ENCODE measurements around the gene PHPT1. TPM values are rescaled to one million over a fixed set of nuclear protein-coding genes. Genes with fewer than 3 reads are reported as not detected.
A peak's percentile ranks its signal among the peaks of the same experiment; 100 is the strongest.

The PHPT1 gene
- total and polyA plus RNA-seq, 2 of the 13 experiments (the other 11 are each of a cell fraction or from before 2014, with no cell fraction given), result 189 to 192 TPM

DNA sequence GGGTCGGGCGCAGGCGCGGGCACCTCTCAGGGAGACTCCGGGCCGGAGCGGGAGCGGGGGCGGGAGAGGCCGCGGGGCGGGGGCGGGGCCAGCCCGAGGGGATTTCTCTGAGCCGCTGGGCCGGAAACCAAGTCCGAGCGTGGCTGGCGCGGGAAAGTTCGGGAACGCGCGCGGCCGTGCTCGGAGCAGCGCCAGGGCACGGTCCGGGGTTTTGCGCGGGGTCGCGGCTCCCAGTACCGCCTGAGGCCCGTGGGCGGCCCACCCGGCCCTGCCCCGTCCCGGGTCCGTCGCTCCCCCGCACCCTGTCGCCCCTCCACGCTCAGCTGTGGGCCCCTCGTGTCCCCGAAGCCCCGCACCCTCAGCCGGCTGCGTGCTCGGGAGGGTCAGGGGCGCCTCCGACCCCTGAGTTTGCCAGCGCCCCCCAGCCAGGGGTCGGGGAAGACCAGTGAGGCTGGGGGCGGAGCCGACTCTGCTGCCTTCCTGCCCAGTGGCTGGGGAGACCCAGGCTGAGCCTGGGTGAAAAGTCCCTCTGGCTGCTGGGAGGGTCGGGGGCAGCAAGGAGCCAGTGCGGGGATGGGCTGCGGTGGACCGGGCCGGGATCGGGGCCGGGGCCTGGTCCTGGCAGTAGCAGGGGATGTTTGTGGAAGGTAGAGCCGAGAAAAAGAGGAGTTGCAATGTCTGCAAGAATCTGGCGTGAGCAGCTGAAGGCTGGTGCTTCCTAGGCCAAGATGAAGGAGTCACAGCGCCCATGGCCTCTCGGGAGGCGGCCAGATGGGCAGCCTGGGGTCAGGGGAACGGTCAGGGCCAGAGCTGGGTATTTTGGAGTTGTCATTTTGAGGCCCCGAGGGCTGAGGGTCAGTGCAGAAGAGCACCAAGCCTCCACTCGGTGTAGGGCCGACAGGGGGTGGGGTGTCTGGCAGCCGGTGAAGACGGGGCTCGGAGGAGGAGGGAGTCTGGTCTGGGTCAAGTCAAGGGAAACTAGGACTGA is 37.7 kb downstream of the PHPT1 start (continued):
- TF ChIP-seq ZNF546 (CRISPR knock-in tag; conservative IDR thresholded peaks at IDR 0.05) (no peak), BORCS8-MEF2B (CRISPR knock-in tag; IDR thresholded peaks at IDR 0.05) (peak; percentile 15; the same call in 1 of the 2 replicates), PHF8 (CRISPR knock-in tag; IDR thresholded peaks at IDR 0.05) (peak; percentile 52; the same call in 1 of the 2 replicates), NFKB2 (CRISPR knock-in tag; IDR thresholded peaks at IDR 0.05; ENCODE audit: borderline replicate concordance) (no peak), KAT7 (CRISPR knock-in tag; IDR thresholded peaks at IDR 0.05; ENCODE audit: borderline replicate concordance) (no peak), BCL6 (CRISPR knock-in tag; IDR thresholded peaks at IDR 0.05) (peak; percentile 14; the same call in 1 of the 2 replicates), ZNF260 (CRISPR knock-in tag; IDR thresholded peaks at IDR 0.05; ENCODE audit: borderline replicate concordance, low read depth) (no peak)
- TF ChIP-seq, protein P1, sequence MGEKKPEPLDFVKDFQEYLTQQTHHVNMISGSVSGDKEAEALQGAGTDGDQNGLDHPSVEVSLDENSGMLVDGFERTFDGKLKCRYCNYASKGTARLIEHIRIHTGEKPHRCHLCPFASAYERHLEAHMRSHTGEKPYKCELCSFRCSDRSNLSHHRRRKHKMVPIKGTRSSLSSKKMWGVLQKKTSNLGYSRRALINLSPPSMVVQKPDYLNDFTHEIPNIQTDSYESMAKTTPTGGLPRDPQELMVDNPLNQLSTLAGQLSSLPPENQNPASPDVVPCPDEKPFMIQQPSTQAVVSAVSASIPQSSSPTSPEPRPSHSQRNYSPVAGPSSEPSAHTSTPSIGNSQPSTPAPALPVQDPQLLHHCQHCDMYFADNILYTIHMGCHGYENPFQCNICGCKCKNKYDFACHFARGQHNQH (CRISPR knock-in tag; IDR thresholded peaks at IDR 0.05), result no peak
- TF ChIP-seq, protein P2, sequence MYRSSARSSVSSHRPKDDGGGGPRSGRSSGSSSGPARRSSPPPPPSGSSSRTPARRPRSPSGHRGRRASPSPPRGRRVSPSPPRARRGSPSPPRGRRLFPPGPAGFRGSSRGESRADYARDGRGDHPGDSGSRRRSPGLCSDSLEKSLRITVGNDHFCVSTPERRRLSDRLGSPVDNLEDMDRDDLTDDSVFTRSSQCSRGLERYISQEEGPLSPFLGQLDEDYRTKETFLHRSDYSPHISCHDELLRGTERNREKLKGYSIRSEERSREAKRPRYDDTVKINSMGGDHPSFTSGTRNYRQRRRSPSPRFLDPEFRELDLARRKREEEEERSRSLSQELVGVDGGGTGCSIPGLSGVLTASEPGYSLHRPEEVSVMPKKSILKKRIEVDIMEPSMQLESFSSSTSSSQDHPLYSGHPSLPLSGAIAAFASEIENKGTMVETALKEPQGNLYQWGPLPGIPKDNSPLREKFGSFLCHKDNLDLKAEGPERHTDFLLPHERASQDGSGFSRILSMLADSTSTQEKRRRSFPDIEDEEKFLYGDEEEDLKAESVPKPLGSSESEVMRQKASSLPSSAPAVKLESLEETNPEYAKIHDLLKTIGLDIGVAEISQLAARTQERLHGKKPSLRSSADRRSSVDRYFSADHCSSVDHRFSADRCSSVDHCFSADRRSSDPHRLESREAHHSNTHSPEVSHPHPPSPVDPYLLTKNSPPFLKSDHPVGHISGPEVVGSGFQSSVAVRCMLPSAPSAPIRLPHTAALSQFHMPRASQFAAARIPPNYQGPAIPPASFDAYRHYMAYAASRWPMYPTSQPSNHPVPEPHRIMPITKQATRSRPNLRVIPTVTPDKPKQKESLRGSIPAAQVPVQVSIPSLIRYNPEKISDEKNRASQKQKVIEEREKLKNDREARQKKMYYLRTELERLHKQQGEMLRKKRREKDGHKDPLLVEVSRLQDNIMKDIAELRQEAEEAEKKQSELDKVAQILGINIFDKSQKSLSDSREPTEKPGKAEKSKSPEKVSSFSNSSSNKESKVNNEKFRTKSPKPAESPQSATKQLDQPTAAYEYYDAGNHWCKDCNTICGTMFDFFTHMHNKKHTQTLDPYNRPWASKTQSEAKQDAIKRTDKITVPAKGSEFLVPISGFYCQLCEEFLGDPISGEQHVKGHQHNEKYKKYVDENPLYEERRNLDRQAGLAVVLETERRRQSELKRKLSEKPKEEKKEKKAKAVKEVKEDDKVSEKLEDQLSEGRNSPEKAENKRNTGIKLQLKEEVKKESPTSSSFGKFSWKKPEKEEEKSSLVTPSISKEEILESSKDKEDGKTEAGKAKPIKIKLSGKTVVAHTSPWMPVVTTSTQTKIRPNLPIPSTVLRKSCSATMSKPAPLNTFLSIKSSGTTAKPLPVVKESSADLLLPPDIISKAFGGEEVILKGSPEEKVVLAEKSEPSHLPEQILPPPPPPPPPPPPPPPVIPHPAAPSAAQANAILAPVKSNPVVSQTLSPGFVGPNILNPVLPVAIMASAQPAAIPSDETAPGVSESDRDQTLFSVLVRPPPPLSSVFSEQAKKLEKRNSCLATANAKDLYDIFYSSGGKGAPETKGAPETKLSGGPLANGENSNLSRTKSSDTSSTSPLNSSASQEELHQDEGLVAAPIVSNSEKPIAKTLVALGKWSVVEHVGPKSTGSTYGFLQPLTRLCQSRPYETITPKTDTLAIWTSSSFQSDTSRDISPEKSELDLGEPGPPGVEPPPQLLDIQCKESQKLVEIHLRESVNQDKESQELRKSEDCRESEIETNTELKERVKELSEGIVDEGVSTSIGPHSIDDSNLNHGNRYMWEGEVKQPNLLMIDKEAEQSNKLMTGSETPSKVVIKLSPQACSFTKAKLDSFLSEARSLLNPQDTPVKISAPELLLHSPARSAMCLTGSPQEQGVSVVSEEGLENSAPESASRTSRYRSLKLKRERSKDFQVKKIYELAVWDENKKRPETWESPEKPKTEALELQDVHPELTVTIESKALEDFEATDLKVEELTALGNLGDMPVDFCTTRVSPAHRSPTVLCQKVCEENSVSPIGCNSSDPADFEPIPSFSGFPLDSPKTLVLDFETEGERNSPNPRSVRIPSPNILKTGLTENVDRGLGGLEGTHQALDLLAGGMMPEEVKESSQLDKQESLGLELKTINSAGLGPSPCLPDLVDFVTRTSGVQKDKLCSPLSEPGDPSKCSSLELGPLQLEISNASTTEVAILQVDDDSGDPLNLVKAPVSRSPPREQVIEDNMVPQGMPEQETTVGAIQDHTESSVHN (CRISPR knock-in tag; IDR thresholded peaks at IDR 0.05), result no peak
- TF ChIP-seq, protein P3, sequence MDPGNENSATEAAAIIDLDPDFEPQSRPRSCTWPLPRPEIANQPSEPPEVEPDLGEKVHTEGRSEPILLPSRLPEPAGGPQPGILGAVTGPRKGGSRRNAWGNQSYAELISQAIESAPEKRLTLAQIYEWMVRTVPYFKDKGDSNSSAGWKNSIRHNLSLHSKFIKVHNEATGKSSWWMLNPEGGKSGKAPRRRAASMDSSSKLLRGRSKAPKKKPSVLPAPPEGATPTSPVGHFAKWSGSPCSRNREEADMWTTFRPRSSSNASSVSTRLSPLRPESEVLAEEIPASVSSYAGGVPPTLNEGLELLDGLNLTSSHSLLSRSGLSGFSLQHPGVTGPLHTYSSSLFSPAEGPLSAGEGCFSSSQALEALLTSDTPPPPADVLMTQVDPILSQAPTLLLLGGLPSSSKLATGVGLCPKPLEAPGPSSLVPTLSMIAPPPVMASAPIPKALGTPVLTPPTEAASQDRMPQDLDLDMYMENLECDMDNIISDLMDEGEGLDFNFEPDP (CRISPR knock-in tag; conservative IDR thresholded peaks at IDR 0.05), result 0 out of 2 replicates have a peak, but pooled peaks have one; percentile 81
- TF ChIP-seq, protein P4, sequence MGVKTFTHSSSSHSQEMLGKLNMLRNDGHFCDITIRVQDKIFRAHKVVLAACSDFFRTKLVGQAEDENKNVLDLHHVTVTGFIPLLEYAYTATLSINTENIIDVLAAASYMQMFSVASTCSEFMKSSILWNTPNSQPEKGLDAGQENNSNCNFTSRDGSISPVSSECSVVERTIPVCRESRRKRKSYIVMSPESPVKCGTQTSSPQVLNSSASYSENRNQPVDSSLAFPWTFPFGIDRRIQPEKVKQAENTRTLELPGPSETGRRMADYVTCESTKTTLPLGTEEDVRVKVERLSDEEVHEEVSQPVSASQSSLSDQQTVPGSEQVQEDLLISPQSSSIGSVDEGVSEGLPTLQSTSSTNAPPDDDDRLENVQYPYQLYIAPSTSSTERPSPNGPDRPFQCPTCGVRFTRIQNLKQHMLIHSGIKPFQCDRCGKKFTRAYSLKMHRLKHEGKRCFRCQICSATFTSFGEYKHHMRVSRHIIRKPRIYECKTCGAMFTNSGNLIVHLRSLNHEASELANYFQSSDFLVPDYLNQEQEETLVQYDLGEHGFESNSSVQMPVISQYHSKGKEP (CRISPR knock-in tag; IDR thresholded peaks at IDR 0.05), result no peak
- TF ChIP-seq, protein P5, sequence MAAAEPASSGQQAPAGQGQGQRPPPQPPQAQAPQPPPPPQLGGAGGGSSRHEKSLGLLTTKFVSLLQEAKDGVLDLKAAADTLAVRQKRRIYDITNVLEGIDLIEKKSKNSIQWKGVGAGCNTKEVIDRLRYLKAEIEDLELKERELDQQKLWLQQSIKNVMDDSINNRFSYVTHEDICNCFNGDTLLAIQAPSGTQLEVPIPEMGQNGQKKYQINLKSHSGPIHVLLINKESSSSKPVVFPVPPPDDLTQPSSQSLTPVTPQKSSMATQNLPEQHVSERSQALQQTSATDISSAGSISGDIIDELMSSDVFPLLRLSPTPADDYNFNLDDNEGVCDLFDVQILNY (CRISPR knock-in tag; conservative IDR thresholded peaks at IDR 0.05), result 0 out of 2 replicates have a peak, but pooled peaks have one; percentile 68

All from HepG2 (cell line).